OCI-M1 (cell line): ENCODE data around the gene MBD4.
"Not testable (repeated sequence)": the region's sequence is repeated elsewhere in the genome, so short reads cannot be mapped to it uniquely, and the experiment has no call there.

Source experiments
- DNase-seq: peaks from one replicate; lab custom pipeline; 2025; lab: John Stamatoyannopoulos, UW

Gene MBD4

DNA sequence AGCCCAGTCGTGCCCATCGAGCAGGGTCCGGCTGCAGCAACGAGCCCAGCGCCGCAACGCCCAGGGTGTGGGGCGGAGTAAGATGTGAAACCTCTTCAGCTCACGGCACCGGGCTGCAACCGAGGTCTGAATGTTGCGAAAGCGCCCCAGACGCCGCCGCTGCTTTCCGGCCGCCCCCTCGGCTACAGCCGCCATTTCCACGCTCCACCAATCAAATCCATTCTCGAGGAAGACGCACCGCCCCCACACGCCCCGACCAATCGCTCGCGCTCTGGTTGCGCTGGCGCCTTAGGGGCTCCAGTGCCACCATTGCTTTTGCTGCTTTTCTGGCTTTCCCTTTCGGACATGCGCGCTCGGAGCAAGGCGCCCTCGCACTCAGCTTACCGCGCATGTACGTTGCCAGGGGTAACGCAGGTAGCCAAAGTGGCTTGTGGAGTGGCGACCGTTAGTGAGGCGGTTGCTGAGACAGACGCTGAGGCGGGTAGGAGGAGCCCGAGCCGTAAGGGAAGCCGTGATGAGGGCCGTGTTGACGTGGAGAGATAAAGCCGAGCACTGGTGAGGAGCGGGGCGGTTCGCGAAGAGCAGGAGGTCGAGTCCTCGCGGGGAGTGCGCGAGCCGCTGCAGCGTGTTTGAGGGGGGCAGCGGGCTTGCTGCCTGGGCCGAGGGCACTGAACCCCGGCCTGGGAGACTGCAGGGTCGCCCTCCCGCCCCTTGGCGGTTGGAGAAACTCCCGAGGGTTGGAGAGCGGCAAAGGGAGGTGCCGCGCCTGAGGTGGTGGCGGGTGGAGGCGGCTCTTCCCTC lies at the start of gene MBD4, which contains the start of gene IFT122:
TSS of gene MBD4 (minus strand) at position 132 of the 801 bp plus-strand sequence. CDS start at position 17, 115 bp downstream.
TSS of gene IFT122 (plus strand) at position 408 of the 801 bp plus-strand sequence. CDS start at position 515, 107 bp downstream.
- DNase-seq: peak; percentile 99

DNA sequence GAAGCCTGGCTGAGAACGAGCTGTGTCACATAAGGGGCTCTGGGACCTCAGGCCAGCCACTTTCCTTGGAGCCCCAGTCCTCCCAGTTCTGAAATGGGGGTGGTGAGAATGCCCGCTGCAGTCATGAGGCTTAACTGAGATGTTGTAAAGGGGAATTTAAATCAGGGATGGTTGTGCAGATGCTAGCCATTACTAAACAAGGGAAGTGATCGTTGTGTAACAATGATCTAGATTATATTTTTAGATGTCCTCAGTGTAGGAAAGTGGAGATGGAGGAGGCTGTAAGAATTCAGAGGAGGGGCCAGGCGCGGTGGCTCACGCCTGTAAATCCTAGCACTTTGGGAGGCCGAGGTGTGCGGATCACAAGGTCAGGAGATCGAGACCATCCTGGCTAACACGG lies 49.5 kb upstream of the MBD4 start:
- DNase-seq: not testable (repeated sequence)

DNA sequence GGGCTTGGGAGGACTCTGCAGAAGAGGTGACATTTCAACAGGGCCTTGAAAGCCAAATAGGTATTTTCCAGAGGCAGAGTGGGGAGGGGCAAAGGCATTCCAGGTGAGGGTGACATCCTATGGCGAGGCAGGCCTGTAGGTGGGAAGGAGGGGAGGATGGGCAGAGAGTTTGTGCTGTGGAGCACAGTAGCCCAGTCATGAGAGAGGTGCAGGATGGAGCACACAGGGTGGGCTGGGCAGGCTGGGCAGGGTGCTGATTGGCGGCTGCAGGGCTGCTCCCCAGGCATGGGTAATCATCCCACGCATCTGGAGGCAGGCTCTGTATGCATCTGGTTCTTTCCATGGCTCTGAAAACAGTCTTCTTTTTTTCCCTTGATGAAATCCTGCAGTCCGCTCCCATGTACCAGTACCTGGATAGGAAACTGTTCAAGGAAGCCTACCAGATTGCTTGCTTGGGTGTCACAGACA lies 48.2 kb upstream of the MBD4 start:
- DNase-seq: not testable (repeated sequence)

DNA sequence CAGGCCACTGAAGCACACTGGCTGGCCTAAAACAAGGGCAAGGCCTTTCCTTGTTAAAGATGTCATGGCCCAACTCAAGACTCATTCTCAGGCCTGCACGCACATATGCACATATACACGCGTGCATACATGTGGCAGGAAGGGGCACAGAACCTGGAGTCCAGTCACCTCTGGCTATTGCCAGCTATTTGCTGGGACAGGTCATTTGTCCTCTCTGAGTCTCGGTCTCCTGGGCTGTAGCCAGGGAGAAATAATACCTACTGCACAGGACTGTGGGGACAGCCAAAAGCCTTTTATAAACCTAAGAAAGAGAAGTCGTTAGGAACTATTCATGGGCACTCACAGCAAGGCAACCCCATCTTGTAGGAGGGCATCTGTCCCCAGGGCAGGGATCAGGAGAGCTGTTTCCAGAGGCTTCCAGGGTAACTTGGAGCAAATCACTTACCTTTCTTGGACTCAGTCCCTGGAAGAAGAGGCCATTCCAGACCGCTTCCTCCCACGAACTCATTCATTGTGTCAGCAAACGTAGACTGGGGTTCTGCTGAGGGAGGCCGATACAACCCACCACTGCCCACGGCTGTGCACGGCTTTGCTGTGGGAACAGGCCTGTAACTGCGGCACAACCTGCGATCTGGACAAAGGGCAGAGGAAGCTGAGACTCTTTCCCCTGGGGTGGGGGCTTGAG lies 47.6 kb upstream of the MBD4 start:
- no peak for DNase-seq

DNA sequence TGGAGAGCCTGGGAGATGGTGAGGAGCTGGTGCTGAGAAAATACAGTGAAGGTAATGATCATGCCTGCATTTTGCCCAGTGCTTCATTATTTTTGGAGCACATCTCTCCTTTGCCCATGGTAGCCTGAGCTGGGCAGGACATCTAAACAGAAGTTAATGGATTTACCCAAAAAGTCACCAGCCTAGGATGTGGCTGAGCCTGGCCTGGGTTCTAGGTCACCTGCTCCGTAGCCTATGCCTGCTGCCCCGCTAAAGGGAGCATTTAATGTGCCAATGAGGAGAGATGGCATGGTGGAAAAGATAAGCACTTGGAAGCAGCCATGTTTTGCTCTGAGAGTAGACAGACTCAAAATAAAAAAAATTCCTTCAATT lies 46.9 kb upstream of the MBD4 start:
- DNase-seq: no peak

DNA sequence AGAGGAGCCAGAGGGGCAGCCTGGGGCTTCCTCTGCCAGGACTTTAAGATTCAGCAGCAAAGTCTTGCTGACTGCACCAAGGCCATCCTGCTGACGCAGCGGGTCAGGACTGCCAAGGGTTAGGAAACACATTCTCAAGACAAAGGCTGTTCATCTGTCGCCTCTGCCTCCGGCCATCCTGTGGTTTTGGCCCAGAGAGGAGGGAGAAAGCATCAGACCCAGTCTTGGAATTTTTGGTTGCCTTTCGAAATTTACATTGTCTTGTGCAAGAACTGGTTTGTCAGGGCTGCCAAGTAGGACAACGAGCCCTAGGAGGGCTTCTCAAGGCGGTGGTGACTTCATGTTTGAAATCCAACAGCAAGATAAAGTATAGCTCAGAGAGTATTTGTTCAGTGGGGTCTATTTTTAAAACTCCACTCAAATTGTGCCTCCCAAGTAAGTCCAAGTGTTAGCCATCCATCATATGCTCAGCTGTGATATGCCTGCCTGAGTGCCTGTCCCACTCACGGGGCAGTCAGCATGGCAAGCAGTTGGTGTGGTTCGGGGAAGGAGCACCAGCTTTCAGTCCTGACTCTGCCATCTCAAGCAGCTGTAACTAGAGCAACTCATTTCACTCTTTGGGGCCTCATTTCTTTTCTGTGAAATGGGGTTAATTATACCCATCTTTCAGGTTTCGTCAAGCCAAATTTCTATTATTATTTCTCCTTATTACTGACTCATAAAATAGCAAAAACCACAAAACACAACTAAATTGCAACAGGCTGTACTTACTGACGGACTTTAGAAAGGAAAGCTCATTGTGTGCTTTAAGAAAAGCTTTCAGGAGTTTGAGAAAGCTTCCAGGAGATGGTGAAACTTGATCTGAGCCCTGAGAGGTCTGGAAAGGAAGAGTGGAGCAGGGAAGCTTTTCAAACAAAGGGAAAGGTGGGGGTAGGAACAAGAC lies 46.2 kb upstream of the MBD4 start:
- no peak for DNase-seq

DNA sequence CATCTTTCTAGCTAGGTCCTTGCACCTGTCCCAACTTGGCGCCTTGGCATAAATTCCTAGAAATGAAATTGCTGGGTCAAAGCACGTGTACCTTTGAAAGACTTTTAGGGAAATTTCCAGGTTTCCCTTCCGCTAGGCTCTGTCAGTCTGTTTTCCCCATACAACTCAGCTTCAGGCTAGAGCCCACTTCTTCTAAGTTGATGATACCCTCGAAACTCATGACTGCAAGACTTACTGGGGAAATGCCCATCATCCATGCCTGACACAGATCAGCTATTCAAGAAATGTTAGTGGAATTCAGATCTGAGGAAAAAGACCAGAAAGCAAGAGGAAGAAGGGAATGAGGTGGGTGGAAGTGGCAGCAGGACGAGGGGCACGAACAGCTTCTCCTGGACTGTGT lies 45.4 kb upstream of the MBD4 start:
- DNase-seq: not testable (repeated sequence)

DNA sequence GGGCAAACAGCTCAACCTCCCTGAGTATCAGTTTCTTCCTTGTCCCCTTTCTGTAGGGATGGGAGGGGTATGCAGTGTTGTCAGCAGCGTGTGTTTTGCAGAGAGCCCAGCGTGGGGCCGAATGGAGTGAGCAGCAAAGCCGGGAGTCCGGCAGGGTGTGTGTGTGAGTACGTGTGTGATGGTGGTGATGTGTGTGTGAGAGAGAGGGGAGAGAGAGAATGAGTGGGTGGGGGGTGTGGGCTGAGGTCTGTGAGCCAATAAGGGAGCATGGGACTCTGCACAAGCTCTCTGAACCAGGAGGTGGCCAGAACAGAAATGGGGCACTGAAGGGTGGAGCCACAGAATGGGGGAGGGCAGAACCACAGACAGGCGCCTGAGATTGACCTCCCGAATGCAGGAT lies 44.1 kb upstream of the MBD4 start:
- DNase-seq: no peak

DNA sequence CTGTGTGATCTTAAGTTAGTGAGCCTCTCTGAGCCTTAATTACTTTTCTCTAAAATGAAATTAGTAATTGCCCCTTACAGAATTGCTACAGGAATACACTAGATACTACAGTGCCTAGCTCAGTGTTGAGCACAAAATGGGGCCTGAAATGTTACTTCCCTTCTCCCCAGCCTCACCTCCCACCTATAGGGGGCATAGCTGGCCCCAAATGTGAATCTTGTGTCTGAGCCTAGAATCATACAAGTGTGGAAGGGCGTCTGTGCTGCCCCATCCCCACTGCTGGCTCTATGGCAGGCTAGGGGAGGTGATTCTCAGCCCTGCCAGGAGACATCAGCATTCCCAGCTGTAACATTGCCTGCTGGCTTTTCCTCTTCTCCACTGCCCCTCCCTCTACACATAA lies 43.0 kb upstream of the MBD4 start:
- DNase-seq: peak; percentile 27

DNA sequence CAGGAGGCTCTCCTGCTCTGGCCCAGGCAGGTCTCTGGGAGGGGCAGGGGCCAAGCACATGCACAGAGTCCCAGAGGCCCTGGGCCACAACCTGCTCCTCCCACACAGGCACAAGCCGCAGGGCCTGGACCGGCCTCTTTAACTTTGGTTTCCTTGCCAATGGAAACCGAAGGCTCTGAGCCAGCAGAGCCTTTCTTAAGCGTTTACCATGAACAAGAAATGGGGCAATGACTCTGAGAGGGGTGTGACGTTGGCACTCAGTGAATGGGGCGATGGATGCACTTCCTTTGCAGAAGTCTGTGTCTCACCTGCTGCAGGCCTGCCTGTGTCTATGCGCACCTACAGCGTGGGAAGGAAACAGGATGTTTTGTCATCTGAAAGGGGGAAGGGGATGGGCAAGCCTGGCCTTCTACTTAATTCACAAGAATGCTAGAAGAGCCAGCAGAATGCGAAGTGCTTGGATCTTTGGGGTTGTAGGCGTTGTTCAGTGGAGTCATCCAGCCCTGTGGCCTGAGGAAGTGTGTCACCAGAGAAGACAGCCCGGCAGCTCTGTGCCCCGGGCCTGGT lies 42.1 kb upstream of the MBD4 start:
- DNase-seq: no peak

DNA sequence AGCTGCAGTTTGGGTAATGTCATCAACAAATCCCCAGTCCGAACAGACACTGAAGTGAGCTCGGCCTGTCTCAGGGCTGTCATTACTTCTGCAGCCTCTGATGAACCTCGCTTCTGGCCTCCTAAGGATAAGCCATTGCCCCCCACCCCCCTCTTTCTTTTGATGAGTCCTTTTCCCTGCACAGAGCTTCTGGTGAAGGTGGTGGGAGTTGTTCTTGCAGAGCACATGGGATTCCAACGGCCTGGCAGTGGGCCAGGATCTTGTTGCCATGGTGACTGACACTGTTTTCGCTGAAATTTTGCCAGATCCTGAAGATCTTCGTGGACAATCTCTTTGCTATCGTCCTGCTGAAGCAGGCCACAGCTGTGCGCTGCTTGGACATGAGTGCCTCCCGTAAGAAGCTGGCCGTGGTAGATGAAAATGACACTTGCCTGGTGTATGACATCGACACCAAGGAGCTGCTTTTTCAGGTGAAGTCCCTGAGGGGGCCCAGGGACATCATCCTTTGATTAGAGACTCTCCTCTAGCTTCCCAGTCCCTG lies 41.5 kb upstream of the MBD4 start:
- DNase-seq: peak; percentile 12

DNA sequence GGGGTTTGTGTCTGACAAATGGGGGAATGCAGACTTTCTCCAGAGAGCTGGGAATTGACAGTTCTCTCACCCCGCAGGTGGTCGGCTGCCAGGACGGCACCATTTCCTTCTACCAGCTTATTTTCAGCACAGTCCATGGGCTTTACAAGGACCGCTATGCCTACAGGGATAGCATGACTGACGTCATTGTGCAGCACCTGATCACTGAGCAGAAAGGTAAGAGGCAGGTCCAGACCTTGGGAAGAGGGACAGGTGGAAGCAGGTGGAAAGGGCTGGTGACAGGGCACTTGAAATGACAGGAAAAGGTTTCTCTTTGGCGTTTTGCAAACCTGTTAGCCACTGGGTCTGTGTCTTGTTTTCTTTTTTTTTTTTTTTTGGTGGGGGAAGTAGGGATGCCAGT lies 36.8 kb upstream of the MBD4 start:
- DNase-seq: no peak

DNA sequence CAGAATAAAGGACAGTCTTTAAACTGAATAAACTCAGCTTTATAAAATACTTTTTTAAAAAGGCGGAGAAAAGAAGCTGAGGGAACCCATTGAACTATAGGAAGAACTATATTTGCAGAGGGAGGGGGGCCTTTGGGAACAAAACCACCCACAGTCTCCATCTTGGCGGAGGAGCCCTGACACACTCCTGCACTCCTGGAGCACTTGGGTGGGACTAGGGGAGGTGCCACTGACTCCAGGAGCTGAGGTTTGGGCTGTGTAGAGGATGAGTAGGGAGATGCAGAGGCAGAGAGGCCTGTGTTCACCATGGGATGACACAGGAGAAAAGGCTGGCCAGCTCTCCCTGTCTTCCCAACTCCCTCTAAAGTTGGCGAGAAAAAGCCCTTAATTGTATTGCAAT lies 36.1 kb upstream of the MBD4 start:
- DNase-seq: no peak

DNA sequence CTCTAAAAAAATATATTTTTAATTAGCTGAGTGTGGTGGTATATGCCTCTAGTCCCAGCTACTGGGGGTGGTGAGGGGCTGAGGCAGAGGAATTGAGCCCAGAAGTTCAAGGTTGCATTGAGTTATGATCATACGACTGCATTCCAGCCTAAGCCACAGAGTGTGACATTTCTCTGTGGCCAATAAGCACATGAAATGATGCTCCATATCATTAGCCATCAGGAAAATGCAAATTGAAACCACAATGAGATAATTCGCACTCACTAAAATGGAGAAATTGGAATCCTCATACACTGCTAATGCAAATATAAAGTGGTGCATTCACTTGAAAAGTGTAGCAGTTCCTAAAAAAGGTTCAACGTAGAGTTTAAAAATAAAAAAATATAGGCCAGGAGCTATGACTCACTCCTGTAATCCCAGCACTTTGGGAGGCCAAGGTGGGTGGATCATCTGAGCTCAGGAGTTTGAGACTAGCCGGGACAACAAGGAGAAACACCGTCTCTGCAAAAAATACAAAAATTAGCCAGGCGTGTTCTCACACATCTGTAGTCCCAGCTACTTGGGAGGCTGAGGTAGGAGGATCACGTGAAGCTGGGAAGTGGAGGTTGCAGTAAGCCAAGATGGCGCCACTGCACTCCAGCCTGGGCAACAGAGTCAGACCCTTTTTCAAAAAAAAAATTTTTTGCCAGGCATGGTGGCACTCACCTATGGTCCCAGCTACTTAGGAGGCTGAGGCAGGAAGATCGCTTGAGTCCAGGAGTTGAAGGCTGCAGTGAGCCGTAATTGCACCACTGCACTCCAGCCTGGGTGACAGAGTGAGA lies 35.4 kb upstream of the MBD4 start:
- DNase-seq: no peak

DNA sequence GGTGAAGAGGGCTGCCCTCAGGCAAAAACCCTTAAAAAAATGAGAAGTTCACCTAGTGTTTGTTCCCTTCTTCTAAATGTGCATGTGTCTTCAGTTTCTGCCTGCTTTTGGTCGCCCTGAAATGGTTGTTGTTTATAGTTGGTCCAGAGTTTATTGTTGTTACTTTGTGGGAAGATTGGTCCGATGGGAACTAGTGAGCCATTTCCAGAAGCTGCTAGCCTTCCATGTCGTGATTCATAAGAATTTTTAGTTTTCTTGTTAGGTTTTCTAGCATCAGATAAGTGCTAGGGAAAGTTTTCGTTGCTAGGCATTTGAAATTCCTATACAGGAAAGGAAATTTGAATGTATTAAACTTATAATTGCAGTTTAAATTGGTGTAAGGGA lies 34.0 kb upstream of the MBD4 start:
- DNase-seq: no peak

DNA sequence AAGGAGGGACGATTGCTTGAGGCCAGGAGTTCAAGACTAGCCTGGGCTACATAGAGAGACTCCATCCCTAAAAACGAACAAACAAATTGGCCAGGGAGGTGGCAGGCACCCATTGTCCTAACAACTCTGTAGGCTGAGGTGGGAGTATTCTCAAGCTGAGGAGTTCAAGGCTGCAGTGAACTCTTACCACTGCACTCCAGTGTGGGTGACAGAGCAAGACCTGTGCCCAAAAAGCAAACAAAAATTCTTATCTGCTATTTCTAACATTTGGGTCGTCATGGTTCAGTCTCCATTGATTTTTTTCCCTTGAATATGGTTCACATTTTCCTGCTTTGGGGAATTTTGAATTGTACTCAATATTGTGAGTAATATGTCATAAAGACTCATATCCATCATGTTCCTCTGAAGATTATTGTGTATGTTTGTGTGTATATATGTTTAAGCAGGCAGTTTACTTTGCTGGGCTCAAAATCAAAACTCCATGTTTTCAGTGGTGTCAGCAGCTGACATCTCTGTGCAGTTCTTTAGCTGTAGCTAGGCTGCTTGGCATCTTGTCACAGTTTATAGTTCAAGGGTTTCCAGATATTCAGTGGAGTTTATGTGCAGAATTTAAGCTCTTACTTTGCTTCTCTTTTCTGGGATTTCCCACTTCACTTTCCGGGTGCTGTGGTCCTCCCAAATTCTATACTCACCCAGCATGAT lies 33.5 kb upstream of the MBD4 start:
- DNase-seq: no peak

DNA sequence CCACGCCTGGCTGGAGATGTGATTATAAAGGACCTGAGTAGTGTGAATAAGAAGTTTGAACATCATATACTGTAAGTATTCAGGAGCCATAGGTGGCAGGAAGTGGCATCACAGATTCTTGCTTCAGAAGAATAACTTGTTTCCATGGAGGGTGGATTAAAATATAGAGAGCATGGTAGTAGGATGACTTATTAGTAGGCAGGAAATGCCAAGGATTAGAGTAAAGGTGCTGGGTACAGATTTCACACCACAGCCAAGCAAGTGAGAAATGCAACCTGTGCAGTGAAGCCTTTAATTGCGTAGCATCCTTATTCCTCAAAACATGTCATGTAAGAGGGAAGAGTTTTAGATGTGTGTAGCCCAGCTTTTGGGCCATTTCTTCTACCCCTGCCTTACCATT lies 31.1 kb upstream of the MBD4 start:
- DNase-seq: no peak

DNA sequence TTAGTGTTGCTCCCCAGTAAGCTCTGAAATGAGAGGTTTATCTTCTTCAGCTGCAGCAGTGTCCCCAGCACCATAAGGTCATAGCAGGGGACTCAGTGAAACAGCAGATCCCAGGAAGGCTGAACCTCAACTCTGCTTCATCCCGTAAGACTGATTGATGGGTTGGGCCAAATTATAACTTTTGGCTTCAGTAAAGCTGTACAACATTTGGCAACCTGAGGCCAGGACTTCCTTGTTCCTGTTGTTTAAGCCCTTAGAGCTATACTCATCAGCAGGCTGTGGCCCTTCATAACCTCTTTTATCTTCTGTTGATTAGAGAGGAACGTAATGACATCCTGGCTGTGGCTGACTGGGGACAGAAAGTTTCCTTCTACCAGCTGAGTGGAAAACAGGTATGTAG lies 29.3 kb upstream of the MBD4 start:
- DNase-seq: peak; percentile 15

DNA sequence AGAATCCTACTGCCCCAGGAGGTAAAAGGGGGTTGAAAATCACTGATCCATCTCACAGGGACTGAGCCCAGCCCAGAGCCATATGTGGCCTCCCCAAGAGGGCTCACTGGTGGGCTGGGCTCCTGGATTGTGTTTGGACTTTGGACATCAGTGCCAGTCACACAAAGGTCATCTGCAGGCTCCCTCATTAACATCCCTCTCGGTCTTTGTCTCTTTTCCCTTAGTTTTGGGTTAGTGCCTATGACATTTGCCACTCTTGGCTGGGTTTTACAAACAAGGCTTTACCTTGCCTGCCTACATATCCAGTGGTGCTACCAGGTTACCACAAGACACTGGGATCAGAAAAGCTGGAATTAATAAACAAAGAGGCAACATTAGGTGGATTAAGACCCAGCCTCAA lies 28.2 kb upstream of the MBD4 start:
- DNase-seq: no peak

DNA sequence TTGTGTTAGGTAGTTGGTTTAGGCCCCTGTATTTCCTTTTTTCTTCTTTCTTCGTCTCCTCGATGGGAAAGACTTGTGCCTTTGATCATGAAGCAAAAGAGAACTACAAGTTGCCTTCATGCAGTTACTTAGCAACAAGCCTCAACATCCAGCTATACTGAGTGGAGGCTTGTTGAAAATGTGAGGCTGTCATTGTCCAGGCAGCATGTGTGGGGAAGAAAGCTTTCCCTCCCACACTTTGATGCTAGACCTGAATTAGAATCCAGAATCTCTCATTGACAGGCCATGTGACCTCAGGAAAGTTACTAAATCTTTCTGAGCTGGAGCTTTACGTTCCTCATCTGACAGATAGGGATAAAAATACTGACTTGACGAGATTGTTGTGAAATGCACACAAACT lies 24.0 kb upstream of the MBD4 start:
- DNase-seq: no peak
